ENCODE results near the gene NR2C1.
A peak's percentile ranks its signal among the peaks of the same experiment; 100 is the strongest.

Gene NR2C1

DNA sequence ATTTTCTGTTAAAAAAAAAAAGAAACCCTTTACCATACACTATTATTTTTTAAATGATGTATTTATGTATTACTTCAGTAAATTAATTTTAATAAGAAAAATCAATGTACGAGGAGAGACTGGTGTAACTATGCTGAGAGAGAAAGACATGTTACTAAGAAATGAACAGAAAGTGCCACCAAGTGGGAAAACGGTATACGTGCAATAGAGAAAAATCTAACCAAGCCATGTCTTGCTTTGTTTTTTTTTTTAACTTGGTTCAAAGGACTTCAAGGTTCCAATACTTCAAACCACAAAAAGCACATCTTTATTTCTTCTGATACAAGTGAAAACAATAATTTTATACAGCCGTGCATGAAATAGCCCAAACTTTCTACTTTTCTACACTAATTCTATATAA, 92.8 kb downstream of the NR2C1 start:
- peak; percentile 24 for DNase-seq (ENCODE audit: low read depth)
- H3K4me3 ChIP-seq (ENCODE audit: low read length): no peak overlapping the region
- TF ChIP-seq, protein P1, sequence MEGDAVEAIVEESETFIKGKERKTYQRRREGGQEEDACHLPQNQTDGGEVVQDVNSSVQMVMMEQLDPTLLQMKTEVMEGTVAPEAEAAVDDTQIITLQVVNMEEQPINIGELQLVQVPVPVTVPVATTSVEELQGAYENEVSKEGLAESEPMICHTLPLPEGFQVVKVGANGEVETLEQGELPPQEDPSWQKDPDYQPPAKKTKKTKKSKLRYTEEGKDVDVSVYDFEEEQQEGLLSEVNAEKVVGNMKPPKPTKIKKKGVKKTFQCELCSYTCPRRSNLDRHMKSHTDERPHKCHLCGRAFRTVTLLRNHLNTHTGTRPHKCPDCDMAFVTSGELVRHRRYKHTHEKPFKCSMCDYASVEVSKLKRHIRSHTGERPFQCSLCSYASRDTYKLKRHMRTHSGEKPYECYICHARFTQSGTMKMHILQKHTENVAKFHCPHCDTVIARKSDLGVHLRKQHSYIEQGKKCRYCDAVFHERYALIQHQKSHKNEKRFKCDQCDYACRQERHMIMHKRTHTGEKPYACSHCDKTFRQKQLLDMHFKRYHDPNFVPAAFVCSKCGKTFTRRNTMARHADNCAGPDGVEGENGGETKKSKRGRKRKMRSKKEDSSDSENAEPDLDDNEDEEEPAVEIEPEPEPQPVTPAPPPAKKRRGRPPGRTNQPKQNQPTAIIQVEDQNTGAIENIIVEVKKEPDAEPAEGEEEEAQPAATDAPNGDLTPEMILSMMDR (conservative IDR thresholded peaks at IDR 0.05; ENCODE audit: low read depth, low read length): peak; percentile 44

DNA sequence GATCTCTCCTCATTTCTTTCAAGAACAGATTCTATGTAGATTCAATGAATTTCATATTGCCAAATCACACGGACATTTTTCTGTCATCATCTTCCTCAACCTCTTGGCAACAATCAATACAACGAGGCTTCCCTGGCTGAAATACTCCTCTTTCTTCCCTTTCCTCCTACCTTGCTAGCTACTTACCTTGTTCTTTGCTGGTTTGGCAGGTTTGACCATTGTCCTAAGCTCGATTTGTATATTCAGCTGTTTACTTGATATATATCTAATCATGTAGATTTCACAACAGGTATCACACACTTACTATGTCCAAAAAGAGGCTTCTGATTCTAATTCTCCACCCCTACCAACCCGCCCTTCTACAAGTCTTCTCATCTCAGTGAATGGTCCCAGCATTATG, 93.5 kb downstream of the NR2C1 start:
- DNase-seq (ENCODE audit: low read depth): no peak
- TF ChIP-seq, protein P1 (conservative IDR thresholded peaks at IDR 0.05; ENCODE audit: low read depth, low read length): no peak
- H3K4me3 ChIP-seq (ENCODE audit: low read length): no peak overlapping the region

DNA sequence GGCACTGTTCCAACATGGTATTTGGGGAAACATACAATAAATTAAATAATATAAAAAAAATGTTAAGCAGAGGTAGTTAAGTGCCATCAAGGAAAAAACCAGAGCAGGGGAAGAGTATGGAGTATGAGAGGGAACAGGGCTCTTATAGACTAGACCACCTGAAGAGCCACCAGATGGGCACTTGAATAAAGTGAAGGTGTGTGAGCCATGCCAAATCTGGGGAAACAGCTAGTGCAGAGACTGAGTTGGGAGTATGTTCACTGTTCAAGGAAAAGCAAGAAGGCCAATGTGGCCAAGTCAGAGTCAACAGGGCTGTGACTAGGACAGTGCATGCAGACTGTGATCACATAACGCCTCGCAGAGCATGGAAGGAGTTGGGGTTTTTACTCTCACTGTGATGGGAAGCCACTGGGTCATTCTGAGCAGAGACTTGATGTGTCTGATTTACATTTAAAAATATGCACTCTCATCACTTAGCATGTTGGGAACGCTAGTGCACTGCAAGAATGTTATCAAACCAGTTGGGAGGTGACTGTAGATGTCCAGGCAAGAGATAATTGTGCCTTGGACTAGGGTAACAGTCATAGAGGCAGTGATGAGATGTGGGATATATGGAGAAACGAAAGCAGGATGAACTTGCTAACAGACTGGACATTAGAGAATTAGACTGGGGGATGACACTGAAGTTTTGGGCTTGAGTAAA, 95.5 kb downstream of the NR2C1 start:
- TF ChIP-seq, protein P1 (conservative IDR thresholded peaks at IDR 0.05; ENCODE audit: low read depth, low read length): no peak

DNA sequence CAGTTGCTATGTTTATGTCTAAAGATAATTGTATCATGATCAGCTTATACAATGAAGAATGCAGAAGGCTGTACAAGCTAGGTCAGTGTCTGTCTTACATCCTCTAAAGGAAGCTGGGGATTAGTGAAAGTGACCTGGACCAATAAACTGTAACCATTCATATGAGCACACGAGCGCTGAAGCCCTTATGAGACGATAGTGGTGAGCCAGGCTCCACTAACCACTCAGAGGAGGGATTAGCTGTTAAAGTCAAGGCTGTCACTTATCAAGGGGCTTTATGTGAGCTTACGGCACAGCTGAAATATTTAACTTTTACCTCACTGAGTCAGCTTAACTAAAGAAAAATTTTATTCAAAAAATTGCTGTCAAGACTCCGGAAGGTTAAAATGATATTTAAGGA, 100.2 kb downstream of the NR2C1 start:
- TF ChIP-seq, protein P1 (conservative IDR thresholded peaks at IDR 0.05; ENCODE audit: low read depth, low read length): no peak
- DNase-seq (ENCODE audit: low read depth): peak; percentile 99
- H3K4me3 ChIP-seq (ENCODE audit: low read length): no peak overlapping the region

More for the DNA sequence above, 95.5 kb downstream of the NR2C1 start:
- no peak for DNase-seq (ENCODE audit: low read depth)
- no peak overlapping the region for H3K4me3 ChIP-seq (ENCODE audit: low read length)

DNA sequence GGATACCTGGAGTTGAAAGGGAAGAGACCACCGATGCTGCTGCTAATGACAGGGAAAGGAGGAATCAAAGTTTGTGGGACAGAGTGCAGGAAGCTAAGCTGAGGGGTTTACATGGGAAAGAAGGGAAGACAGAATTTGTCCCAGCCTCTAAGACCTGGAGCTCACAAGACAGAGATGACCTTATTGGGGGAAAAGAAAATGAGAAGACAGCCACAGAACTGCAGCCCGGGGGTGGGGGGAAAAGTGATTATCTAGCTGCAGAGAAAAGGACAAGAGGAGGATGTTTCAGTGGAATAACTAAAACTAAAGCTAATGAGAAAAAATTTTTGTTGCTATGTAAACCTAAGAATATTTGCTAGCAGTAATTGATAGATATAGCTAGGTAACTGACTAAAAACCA, 100.6 kb downstream of the NR2C1 start:
- no peak overlapping the region for H3K4me3 ChIP-seq (ENCODE audit: low read length)
- TF ChIP-seq, protein P1 (conservative IDR thresholded peaks at IDR 0.05; ENCODE audit: low read depth, low read length): no peak
- DNase-seq (ENCODE audit: low read depth): no peak

DNA sequence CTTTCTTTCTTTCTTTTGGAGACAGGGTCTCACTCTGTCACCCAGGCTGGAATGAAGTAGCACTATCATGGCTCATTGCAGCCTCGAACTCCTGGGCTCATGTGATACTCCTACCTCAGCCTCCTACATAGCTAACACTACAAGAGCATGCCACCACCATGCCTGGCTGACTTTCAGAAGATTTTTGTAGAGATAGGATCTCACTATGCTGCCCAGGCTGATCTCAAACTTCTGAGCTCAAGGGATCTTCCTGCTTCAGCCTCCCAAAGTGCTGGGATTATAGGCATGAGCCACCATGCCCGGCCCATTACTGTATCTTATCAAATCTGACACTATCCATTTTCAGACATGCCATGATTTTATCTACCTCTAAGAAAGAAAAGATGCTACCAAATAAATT, 101.5 kb downstream of the NR2C1 start:
- TF ChIP-seq, protein P1 (conservative IDR thresholded peaks at IDR 0.05; ENCODE audit: low read depth, low read length): no peak
- no peak overlapping the region for H3K4me3 ChIP-seq (ENCODE audit: low read length)
- DNase-seq (ENCODE audit: low read depth): no peak

DNA sequence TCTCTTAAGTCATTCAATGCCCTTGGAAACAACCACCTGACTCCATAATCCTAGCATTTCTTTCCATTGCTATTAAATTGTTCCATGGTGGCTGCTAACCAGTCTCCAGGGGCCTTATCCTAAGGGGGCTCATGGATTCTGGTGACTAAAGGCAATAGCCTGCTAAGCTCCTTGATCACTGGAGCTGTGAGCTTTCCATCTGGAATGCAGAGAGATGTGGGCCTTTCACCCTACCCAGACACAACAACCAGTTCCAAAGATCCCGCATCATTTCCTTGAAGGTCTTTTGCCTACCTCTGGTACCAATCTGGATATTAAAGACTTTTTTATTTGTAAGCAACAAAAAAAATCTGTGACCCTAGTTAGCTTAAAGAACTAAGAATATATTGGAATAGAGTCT, 102.9 kb downstream of the NR2C1 start:
- peak; percentile 26 for DNase-seq (ENCODE audit: low read depth)
- TF ChIP-seq, protein P1 (conservative IDR thresholded peaks at IDR 0.05; ENCODE audit: low read depth, low read length): no peak
- no peak overlapping the region for H3K4me3 ChIP-seq (ENCODE audit: low read length)
